Heart left ventricle (tissue), 11 donors: Measurements from ENCODE around the gene ZNF750. TPM values are rescaled to one million over a fixed set of nuclear protein-coding genes. Genes with fewer than 3 reads are reported as not detected.

Source experiments
- polyA plus RNA-seq, 2 donors: library from polyadenylated mRNA; stranded (reverse); fragments of 200-250 nt; gene quantifications; one replicate each; pipeline ENCODE4 v1.2.3, GENCODE V29; 2013
- total RNA-seq, 9 donors: library from RNA; depleted of rRNA in 2 of 9; stranded (reverse); fragments of >200 nt in 2 of 9; fragmentation: NEBNext Ultra II Directional in 3 of 9; extraction: Animal tissue kit (Norgen Biotek cat#: 25700) in 3 of 9; gene quantifications; one replicate each; pipeline versions ENCODE4 v1.1.0 to v1.2.4, GENCODE V29; 2016 to 2023
- donor health status: ischemic (EF 13 %, LVEDD 7.1; RV severe dilation, severe dysfunction).
- donor health status: healthy with polysubstance abuse.
- donor health status: DM: no; HTN: yes; CAD: no.
- donor health status: DM: no; HTN: no; CAD: no.
- donor health status: ischemic (EF 25% LVEDD 5.7; RV mildly dilated, moderate dysfunction).
- donor health status: healthy.
- donor health status: DM: yes; HTN: yes; CAD: no.
- donor health status: PGD.
- donor health status: nonischemic (EF 23%, LVEDD 6.1; RV moderate dilation, normal function).

ZNF750 gene
- total and polyA plus RNA-seq, 11 donors, result 0.08 to 0.38 (median 0.24) TPM; not detected in 7

Other genes with a start within 250 kb of the ZNF750 start
- 10 to 100 TPM; 33.9 to 48.2 (median 40.1) TPM for gene WDR45B, start 191.6 kb downstream of the ZNF750 start, total RNA-seq
- 10 to 100 TPM; 23.5 to 60.7 TPM for gene WDR45B, start 191.6 kb downstream of the ZNF750 start, polyA plus RNA-seq
- 10 to 100 TPM; 15.2 to 37.7 (median 23.7) TPM for gene RAB40B, start 141.3 kb downstream of the ZNF750 start, total RNA-seq
- 10 to 100 TPM; 10.9 to 13.3 TPM for gene RAB40B, start 141.3 kb downstream of the ZNF750 start, polyA plus RNA-seq
- gene FN3KRP, start 123.3 kb downstream of the ZNF750 start, total RNA-seq, result 10 to 100 TPM in 7 of 9 donors, 1 to 10 TPM in 2; 6.8 to 20.3 (median 15.8) TPM
- 10 to 100 TPM; 11.5 to 23.1 TPM for gene FN3KRP, start 123.3 kb downstream of the ZNF750 start, polyA plus RNA-seq
- gene FN3K, start 104.4 kb downstream of the ZNF750 start, total RNA-seq, result 100 to 1,000 TPM in 3 of 9 donors, 10 to 100 TPM in 6; 15.5 to 121 (median 69.4) TPM
- gene FN3K, start 104.4 kb downstream of the ZNF750 start, polyA plus RNA-seq, result 100 to 1,000 TPM in 1 of 2 donors, 10 to 100 TPM in 1; 44.7 to 102 TPM
- 10 to 100 TPM; 36.9 to 98.4 (median 54.9) TPM for gene TBCD, start 88.0 kb downstream of the ZNF750 start, total RNA-seq
- gene TBCD, start 88.0 kb downstream of the ZNF750 start, polyA plus RNA-seq, result 10 to 100 TPM; 60.9 to 81.6 TPM
- 100 to 1,000 TPM in 1 of 9 donors, 10 to 100 TPM in 8; 60.6 to 121 (median 79.5) TPM for gene METRNL, start 239.6 kb upstream of the ZNF750 start, total RNA-seq
- gene METRNL, start 239.6 kb upstream of the ZNF750 start, polyA plus RNA-seq, result 100 to 1,000 TPM in 1 of 2 donors, 10 to 100 TPM in 1; 59.4 to 144 TPM